HCT116 (cell line): ENCODE results near the gene MACF1. TPM values are rescaled to one million over a fixed set of nuclear protein-coding genes. Genes with fewer than 3 reads are reported as not detected.

Source experiments
- ATAC-seq: fragments of 200-7000 bp; cut with Tn5 transposase; 2 replicates; pipeline ENCODE4 v1.9.1; 2020; ENCODE audit warnings: mild to moderate bottlenecking, moderate library complexity
- BruUV-seq: library from RNA; stranded (reverse); fragments of 400-500 nt; replicated peaks from 2 replicates; lab custom pipeline; 2021; lab: Mats Ljungman, UMichigan
- CTCF ChIA-PET: fragments of 300-600 bp; sonication (Branson Sonifier 250); formaldehyde crosslinking; loops from one replicate; lab custom pipeline; 2021; ENCODE audit warnings: antibody characterized with exemption; lab: Charles Lee
- POLR2A ChIA-PET: fragments of 300-600, 350-600 bp; sonication (Branson Sonifier 250); formaldehyde crosslinking; loops from one replicate; lab custom pipeline; 2021; ENCODE audit warnings: antibody characterized with exemption; lab: Charles Lee
- RAD21 ChIA-PET, 2 experiments: fragments of 300-600 bp; sonication (Branson Sonifier 250); formaldehyde crosslinking; loops; one replicate each; lab custom pipeline; 2023; ENCODE audit warnings: low total read pairs in 2 of 2; ENCODE audit not compliant: uncharacterized antibody in 2 of 2, unreplicated experiment in 2 of 2, low non-redundant PET in 1 of 2; lab: Charles Lee
- DNase-seq: peaks from one replicate; pipeline ENCODE4 v3.0.0-alpha.2; 2010; ENCODE audit warnings: low read depth, low spot score
- H2AFZ ChIP-seq: fragments of 200-600 bp; shearing (Covaris generic), sonication (generic); 2 replicates; pipeline ENCODE4 v1.6.1; 2017; ENCODE audit warnings: low read depth, mixed run types, mixed read lengths, antibody characterized with exemption, low read length; ENCODE audit not compliant: poor library complexity, severe bottlenecking
- H3K27ac ChIP-seq: 2 replicates; pipeline ENCODE4 v1.5.1; 2012; ENCODE audit warnings: low read depth, low read length
- H3K27me3 ChIP-seq: fragments of 200-600 bp; sonication (generic); 2 replicates; pipeline ENCODE4 v1.6.1; 2016; ENCODE audit warnings: mixed run types, low read length, mixed read lengths; ENCODE audit not compliant: insufficient read depth
- H3K36me3 ChIP-seq, 2 experiments: fragments of 200-500 bp in 1 of 2; fragments of 200-600 bp in 1 of 2; sonication (Bioruptor generic) in 1 of 2; sonication (generic) in 1 of 2; 2 replicates each; pipeline versions ENCODE4 v1.5.1 to v1.6.1; 2014 to 2016; ENCODE audit warnings: low read length in 2 of 2, inconsistent platforms in 1 of 2, mixed read lengths in 1 of 2, mixed run types in 1 of 2; ENCODE audit not compliant: insufficient read depth in 2 of 2, control insufficient read depth in 1 of 2
- H3K4me1 ChIP-seq, 2 experiments: fragments of 200-600 bp in 1 of 2; sonication (generic) in 1 of 2; 2 replicates each; pipeline versions ENCODE4 v1.5.1 to v1.6.1; 2012 to 2017; ENCODE audit warnings: low read length in 2 of 2, inconsistent platforms in 1 of 2, mild to moderate bottlenecking in 1 of 2, mixed read lengths in 1 of 2, mixed run types in 1 of 2, moderate library complexity in 1 of 2; ENCODE audit not compliant: insufficient read depth in 2 of 2, control insufficient read depth in 1 of 2
- H3K4me2 ChIP-seq: fragments of 200-600 bp; sonication (generic); 2 replicates; pipeline ENCODE4 v1.6.1; 2017; ENCODE audit warnings: mixed run types, low read length, mixed read lengths
- H3K4me3 ChIP-seq, 2 experiments: fragments of 200-600 bp in 1 of 2; sonication (generic) in 1 of 2; replicated peaks in 1 of 2; 2 replicates each; pipeline ENCODE4 v1.5.1; 2011 to 2016; ENCODE audit warnings: low read length in 2 of 2, control low read depth in 1 of 2, low read depth in 1 of 2, mild to moderate bottlenecking in 1 of 2, mixed read lengths in 1 of 2, mixed run types in 1 of 2
- H3K79me2 ChIP-seq: fragments of 200-600 bp; sonication (generic); 2 replicates; pipeline ENCODE4 v1.6.1; 2017; ENCODE audit warnings: mild to moderate bottlenecking, mixed run types, low read length, moderate library complexity, mixed read lengths; ENCODE audit not compliant: insufficient read depth
- H3K9ac ChIP-seq: fragments of 200-600 bp; sonication (generic); 2 replicates; pipeline ENCODE4 v1.6.1; 2016; ENCODE audit warnings: low read length, mixed read lengths
- H3K9me2 ChIP-seq: fragments of 200-600 bp; sonication (generic), shearing (Covaris generic); 2 replicates; pipeline ENCODE4 v1.6.1; 2017; ENCODE audit warnings: mixed run types, mild to moderate bottlenecking, moderate library complexity; ENCODE audit not compliant: insufficient read depth
- H3K9me3 ChIP-seq, 2 experiments: fragments of 200-500 bp in 1 of 2; fragments of 200-600 bp in 1 of 2; sonication (Bioruptor generic) in 1 of 2; sonication (generic) in 1 of 2; 2 replicates each; pipeline ENCODE4 v1.6.1; 2014 to 2017; ENCODE audit warnings: low read length in 2 of 2, mixed read lengths in 2 of 2, inconsistent platforms in 1 of 2, low read depth in 1 of 2, mild to moderate bottlenecking in 1 of 2, mixed run types in 1 of 2, moderate library complexity in 1 of 2; ENCODE audit not compliant: control insufficient read depth in 1 of 2, insufficient read depth in 1 of 2
- H4K20me1 ChIP-seq: fragments of 200-600 bp; sonication (generic), shearing (Covaris generic); 2 replicates; pipeline ENCODE4 v1.6.1; 2017; ENCODE audit warnings: mixed run types, mild to moderate bottlenecking, moderate library complexity; ENCODE audit not compliant: insufficient read depth
- CBX3 ChIP-seq: IDR thresholded peaks from 2 replicates; pipeline ENCODE4 v1.6.1; 2012; ENCODE audit warnings: low read depth
- CEBPB ChIP-seq: IDR thresholded peaks from 2 replicates; pipeline ENCODE4 v1.6.1; 2012; ENCODE audit warnings: low read depth
- ELF1 ChIP-seq: IDR thresholded peaks from 2 replicates; pipeline ENCODE4 v1.6.1; 2012; ENCODE audit warnings: low read depth, borderline replicate concordance
- EZH2phosphoT487 ChIP-seq: fragments of 200-600 bp; IDR thresholded peaks from 2 replicates; pipeline ENCODE4 v1.6.1; 2018; ENCODE audit warnings: antibody characterized with exemption, borderline replicate concordance
- FOSL1 ChIP-seq: IDR thresholded peaks from 2 replicates; pipeline ENCODE4 v1.6.1; 2012; ENCODE audit warnings: low read depth
- JUND ChIP-seq: IDR thresholded peaks from 2 replicates; pipeline ENCODE4 v1.6.1; 2012
- POLR2AphosphoS5 ChIP-seq: IDR thresholded peaks from 2 replicates; pipeline ENCODE4 v1.6.1; 2011; ENCODE audit warnings: mild to moderate bottlenecking, low read depth, low read length, moderate library complexity
- RAD21 ChIP-seq: IDR thresholded peaks from 2 replicates; pipeline ENCODE4 v1.6.1; 2012; ENCODE audit warnings: low read depth, mild to moderate bottlenecking
- SIN3A ChIP-seq: IDR thresholded peaks from 2 replicates; pipeline ENCODE4 v1.6.1; 2012; ENCODE audit warnings: low read depth
- SP1 ChIP-seq: IDR thresholded peaks from 2 replicates; pipeline ENCODE4 v1.6.1; 2012; ENCODE audit warnings: low read depth
- SRF ChIP-seq: IDR thresholded peaks from 2 replicates; pipeline ENCODE4 v1.6.1; 2012; ENCODE audit warnings: low read depth
- TCF7L2 ChIP-seq: IDR thresholded peaks from 2 replicates; pipeline ENCODE4 v1.7.0; 2011; ENCODE audit warnings: borderline replicate concordance, inconsistent platforms; ENCODE audit not compliant: insufficient read depth, insufficient read length; ENCODE audit errors: extremely low read depth
- YY1 ChIP-seq: IDR thresholded peaks from 2 replicates; pipeline ENCODE4 v1.6.1; 2011; ENCODE audit warnings: low read length, low read depth, moderate library complexity, mild to moderate bottlenecking; ENCODE audit not compliant: insufficient replicate concordance; ENCODE audit errors: extremely low read depth
- ZFX ChIP-seq: fragments of 450-650 bp; IDR thresholded peaks from 2 replicates; pipeline ENCODE4 v1.6.1; 2017
- ZNF274 ChIP-seq: fragments of 200-500 bp; sonication (Bioruptor generic); IDR thresholded peaks from 2 replicates; pipeline ENCODE4 v1.6.1; 2014; ENCODE audit warnings: mild to moderate bottlenecking, low read depth, low read length, inconsistent platforms
- intact Hi-C: fragments of 100-400 bp; cut with micrococcal nuclease; formaldehyde crosslinking; loops from 2 replicates; pipeline ENCODE4 v1.10.0; 2022
- total RNA-seq: library from RNA; stranded (reverse); gene quantifications from one replicate; pipeline ENCODE4 v1.2.1, GENCODE V29; 2021; ENCODE audit not compliant: unreplicated experiment
- TF ChIP-seq, protein P1 (sequence below): IDR thresholded peaks from 2 replicates; pipeline ENCODE4 v1.6.1; 2012
- TF ChIP-seq, protein P2 (sequence below): IDR thresholded peaks from 2 replicates; pipeline ENCODE4 v1.6.1; 2011; ENCODE audit warnings: mild to moderate bottlenecking, low read length, moderate library complexity; ENCODE audit not compliant: insufficient replicate concordance; ENCODE audit errors: extremely low read depth
- TF ChIP-seq, protein P3 (sequence below): IDR thresholded peaks from 2 replicates; pipeline ENCODE4 v1.6.1; 2012
- TF ChIP-seq, protein P4 (sequence below), 3 experiments: fragments of 200-600 bp in 1 of 3; sonication (generic) in 1 of 3; IDR thresholded peaks in 2 of 3; conservative IDR thresholded peaks in 1 of 3; 2 replicates each; pipeline ENCODE4 v1.5.1; 2012 to 2017; ENCODE audit warnings: low read depth in 2 of 3, low read length in 2 of 3, antibody characterized with exemption in 1 of 3, borderline replicate concordance in 1 of 3, control low read depth in 1 of 3, mild to moderate bottlenecking in 1 of 3, mixed read lengths in 1 of 3, mixed run types in 1 of 3, moderate library complexity in 1 of 3; ENCODE audit not compliant: insufficient read depth in 1 of 3
- TF ChIP-seq, protein P5 (sequence below): IDR thresholded peaks from 2 replicates; pipeline ENCODE4 v1.6.1; 2012; ENCODE audit warnings: low read depth

Gene MACF1
- total RNA-seq, 1 experiment from 2014 or later, result 146 TPM

DNA sequence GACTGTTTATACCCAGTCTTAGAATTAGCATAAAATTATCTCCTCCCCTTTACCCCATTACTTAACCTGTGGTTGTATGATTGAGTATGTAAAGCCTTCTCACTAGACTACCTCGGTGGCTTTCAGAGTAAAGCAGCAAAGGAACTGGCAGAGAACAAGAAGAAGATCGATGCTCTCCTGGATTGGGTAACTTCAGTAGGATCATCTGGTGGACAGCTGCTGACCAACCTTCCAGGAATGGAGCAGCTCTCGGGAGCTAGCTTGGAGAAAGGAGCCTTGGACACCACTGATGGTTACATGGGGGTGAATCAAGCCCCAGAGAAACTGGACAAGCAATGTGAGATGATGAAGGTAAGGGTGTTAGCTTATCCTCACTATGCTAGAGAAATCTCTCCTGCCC is 148.4 kb downstream of the MACF1 start:
- BruUV-seq, result no TSS peak
- H4K20me1 ChIP-seq, result no peaks in the 10 kb centered on the region
- H3K36me3 ChIP-seq, result peaks cover 4 to 9% of the 10 kb centered on the region in 2 experiments; a peak in 2 of 4 replicates
- no peak overlapping the region for H3K27ac ChIP-seq
- ChIA-PET RAD21 (no interaction called here), POLR2A (no interaction called here), CTCF (no interaction called here)
- H3K9me2 ChIP-seq, result no peaks in the 10 kb centered on the region
- ATAC-seq (no peak), DNase-seq (no peak)
- no peaks in the 10 kb centered on the region for H3K27me3 ChIP-seq
- H3K4me3 ChIP-seq, result no peak overlapping the region
- no peak overlapping the region for H3K9ac ChIP-seq
- H2AFZ ChIP-seq, result no peak overlapping the region
- no peak overlapping the region for H3K4me2 ChIP-seq
- H3K9me3 ChIP-seq, result no peaks in the 10 kb centered on the region
- H3K79me2 ChIP-seq, result no peaks in the 10 kb centered on the region
- H3K4me1 ChIP-seq, result no peaks in the 10 kb centered on the region
- TF ChIP-seq ZFX, result no peak
- TF ChIP-seq EZH2phosphoT487, result no peak
- TF ChIP-seq, protein P1, sequence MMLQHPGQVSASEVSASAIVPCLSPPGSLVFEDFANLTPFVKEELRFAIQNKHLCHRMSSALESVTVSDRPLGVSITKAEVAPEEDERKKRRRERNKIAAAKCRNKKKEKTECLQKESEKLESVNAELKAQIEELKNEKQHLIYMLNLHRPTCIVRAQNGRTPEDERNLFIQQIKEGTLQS, result no peak
- TF ChIP-seq SP1, result no peak
- TF ChIP-seq ELF1, result no peak
- TF ChIP-seq ZNF274, result no peak
- no peak for TF ChIP-seq SIN3A
- TF ChIP-seq RAD21, result no peak
- no peak for TF ChIP-seq FOSL1
- no peak for TF ChIP-seq YY1
- TF ChIP-seq CBX3, result no peak
- no peak for TF ChIP-seq TCF7L2
- TF ChIP-seq CEBPB, result no peak
- TF ChIP-seq, protein P2, sequence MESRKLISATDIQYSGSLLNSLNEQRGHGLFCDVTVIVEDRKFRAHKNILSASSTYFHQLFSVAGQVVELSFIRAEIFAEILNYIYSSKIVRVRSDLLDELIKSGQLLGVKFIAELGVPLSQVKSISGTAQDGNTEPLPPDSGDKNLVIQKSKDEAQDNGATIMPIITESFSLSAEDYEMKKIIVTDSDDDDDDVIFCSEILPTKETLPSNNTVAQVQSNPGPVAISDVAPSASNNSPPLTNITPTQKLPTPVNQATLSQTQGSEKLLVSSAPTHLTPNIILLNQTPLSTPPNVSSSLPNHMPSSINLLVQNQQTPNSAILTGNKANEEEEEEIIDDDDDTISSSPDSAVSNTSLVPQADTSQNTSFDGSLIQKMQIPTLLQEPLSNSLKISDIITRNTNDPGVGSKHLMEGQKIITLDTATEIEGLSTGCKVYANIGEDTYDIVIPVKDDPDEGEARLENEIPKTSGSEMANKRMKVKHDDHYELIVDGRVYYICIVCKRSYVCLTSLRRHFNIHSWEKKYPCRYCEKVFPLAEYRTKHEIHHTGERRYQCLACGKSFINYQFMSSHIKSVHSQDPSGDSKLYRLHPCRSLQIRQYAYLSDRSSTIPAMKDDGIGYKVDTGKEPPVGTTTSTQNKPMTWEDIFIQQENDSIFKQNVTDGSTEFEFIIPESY, result no peak
- TF ChIP-seq, protein P3, sequence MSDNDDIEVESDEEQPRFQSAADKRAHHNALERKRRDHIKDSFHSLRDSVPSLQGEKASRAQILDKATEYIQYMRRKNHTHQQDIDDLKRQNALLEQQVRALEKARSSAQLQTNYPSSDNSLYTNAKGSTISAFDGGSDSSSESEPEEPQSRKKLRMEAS, result no peak
- TF ChIP-seq POLR2AphosphoS5, result no peak
- TF ChIP-seq, protein P4, sequence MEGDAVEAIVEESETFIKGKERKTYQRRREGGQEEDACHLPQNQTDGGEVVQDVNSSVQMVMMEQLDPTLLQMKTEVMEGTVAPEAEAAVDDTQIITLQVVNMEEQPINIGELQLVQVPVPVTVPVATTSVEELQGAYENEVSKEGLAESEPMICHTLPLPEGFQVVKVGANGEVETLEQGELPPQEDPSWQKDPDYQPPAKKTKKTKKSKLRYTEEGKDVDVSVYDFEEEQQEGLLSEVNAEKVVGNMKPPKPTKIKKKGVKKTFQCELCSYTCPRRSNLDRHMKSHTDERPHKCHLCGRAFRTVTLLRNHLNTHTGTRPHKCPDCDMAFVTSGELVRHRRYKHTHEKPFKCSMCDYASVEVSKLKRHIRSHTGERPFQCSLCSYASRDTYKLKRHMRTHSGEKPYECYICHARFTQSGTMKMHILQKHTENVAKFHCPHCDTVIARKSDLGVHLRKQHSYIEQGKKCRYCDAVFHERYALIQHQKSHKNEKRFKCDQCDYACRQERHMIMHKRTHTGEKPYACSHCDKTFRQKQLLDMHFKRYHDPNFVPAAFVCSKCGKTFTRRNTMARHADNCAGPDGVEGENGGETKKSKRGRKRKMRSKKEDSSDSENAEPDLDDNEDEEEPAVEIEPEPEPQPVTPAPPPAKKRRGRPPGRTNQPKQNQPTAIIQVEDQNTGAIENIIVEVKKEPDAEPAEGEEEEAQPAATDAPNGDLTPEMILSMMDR (IDR thresholded peaks at IDR 0.05 in 2 of 3, conservative IDR thresholded peaks at IDR 0.05 in 1 of 3; ENCODE audit: borderline replicate concordance in 1 of 3, insufficient read depth in 1 of 3, low read depth in 2 of 3, low read length in 2 of 3), result no peak
- TF ChIP-seq, protein P5, sequence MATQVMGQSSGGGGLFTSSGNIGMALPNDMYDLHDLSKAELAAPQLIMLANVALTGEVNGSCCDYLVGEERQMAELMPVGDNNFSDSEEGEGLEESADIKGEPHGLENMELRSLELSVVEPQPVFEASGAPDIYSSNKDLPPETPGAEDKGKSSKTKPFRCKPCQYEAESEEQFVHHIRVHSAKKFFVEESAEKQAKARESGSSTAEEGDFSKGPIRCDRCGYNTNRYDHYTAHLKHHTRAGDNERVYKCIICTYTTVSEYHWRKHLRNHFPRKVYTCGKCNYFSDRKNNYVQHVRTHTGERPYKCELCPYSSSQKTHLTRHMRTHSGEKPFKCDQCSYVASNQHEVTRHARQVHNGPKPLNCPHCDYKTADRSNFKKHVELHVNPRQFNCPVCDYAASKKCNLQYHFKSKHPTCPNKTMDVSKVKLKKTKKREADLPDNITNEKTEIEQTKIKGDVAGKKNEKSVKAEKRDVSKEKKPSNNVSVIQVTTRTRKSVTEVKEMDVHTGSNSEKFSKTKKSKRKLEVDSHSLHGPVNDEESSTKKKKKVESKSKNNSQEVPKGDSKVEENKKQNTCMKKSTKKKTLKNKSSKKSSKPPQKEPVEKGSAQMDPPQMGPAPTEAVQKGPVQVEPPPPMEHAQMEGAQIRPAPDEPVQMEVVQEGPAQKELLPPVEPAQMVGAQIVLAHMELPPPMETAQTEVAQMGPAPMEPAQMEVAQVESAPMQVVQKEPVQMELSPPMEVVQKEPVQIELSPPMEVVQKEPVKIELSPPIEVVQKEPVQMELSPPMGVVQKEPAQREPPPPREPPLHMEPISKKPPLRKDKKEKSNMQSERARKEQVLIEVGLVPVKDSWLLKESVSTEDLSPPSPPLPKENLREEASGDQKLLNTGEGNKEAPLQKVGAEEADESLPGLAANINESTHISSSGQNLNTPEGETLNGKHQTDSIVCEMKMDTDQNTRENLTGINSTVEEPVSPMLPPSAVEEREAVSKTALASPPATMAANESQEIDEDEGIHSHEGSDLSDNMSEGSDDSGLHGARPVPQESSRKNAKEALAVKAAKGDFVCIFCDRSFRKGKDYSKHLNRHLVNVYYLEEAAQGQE, result no peak
- no peak for TF ChIP-seq SRF
- no peak for TF ChIP-seq JUND
- intact Hi-C loops, result no loop called here
